ENCODE results near the gene ADCY5. TPM values are rescaled to one million over a fixed set of nuclear protein-coding genes. Genes with fewer than 3 reads are reported as not detected.

The ADCY5 gene
- total and polyA plus RNA-seq, 4 donors, result 0.74 to 6.6 (median 2.9) TPM

- Histone ChIP-seq H3K9me3 (ENCODE audit: control insufficient read depth in 4 of 4, low read length in 3 of 4) (no peaks in the 10 kb centered on the region), H3K4me3 (ENCODE audit: low read depth in 1 of 3, low read length in 3 of 3) (peak overlapping the region in 1 of 3 donors; percentile 63), H3K4me1 (ENCODE audit: control insufficient read depth in 4 of 4, insufficient read depth in 4 of 4, low read length in 3 of 4) (peaks cover 4 to 19% (median 5%) of the 10 kb centered on the region in 4 donors), H3K9ac (ENCODE audit: low read depth in 1 of 2, low read length in 2 of 2) (no peak overlapping the region), H3K27me3 (ENCODE audit: control insufficient read depth in 4 of 4, insufficient read depth in 4 of 4, low read length in 3 of 4) (peaks cover 0 to 2% (median under 1%) of the 10 kb centered on the region in 4 donors), H3K36me3 (ENCODE audit: control insufficient read depth in 4 of 4, insufficient read depth in 3 of 4, low read depth in 1 of 4, low read length in 3 of 4) (no peaks in the 10 kb centered on the region), H3K27ac (ENCODE audit: low read depth in 1 of 2, low read length in 2 of 2) (peak overlapping the region; percentile 14 to 35)
- DNase-seq (ENCODE audit: low spot score), result peak; percentile 48
- WGBS, result 19% methylated on average over 110 of the region's 110 CpGs
- TF ChIP-seq CTCF (IDR thresholded peaks at IDR 0.05; ENCODE audit: low read depth, low read length, missing input control), result peak; percentile 21
- no peak for TF ChIP-seq HNF4G (IDR thresholded peaks at IDR 0.05)
- no peak for TF ChIP-seq RAD21 (IDR thresholded peaks at IDR 0.05)
Measured at GRCh38 chr3:123447749-123448517, 957 bp downstream of the ADCY5 start.

GRCh38 chr3:123447416-123447748 is 1.5 kb downstream of the ADCY5 start:
- WGBS, result 91% methylated on average over 27 of the region's 27 CpGs
- H3K9ac ChIP-seq (ENCODE audit: low read depth in 1 of 2, low read length in 2 of 2), result no peak overlapping the region
- no peak for TF ChIP-seq MAX (IDR thresholded peaks at IDR 0.05)
- no peak for TF ChIP-seq REST (IDR thresholded peaks at IDR 0.05)
- TF ChIP-seq HNF4G (IDR thresholded peaks at IDR 0.05), result no peak
- TF ChIP-seq RXRA (IDR thresholded peaks at IDR 0.05), result no peak
- TF ChIP-seq TAF1 (conservative IDR thresholded peaks at IDR 0.05), result no peak
- TF ChIP-seq ATF3 (IDR thresholded peaks at IDR 0.05), result no peak
- TF ChIP-seq CTCF (IDR thresholded peaks at IDR 0.05; ENCODE audit: low read depth, low read length, missing input control), result no peak
- no peak for TF ChIP-seq FOXA1 (IDR thresholded peaks at IDR 0.05)
- TF ChIP-seq RAD21 (IDR thresholded peaks at IDR 0.05), result no peak
- no peak for TF ChIP-seq ZBTB33 (IDR thresholded peaks at IDR 0.05)
- TF ChIP-seq FOXA2 (IDR thresholded peaks at IDR 0.05), result no peak
- no peak for TF ChIP-seq GABPA (IDR thresholded peaks at IDR 0.05 in 1 of 2, conservative IDR thresholded peaks at IDR 0.05 in 1 of 2)
- TF ChIP-seq EGR1 (IDR thresholded peaks at IDR 0.05; ENCODE audit: low read depth in 2 of 2), result no peak
- TF ChIP-seq NR2F2 (IDR thresholded peaks at IDR 0.05), result no peak
- no peak for TF ChIP-seq YY1 (IDR thresholded peaks at IDR 0.05)
- no peak for TF ChIP-seq JUND (IDR thresholded peaks at IDR 0.05)
- TF ChIP-seq SP1 (IDR thresholded peaks at IDR 0.05), result no peak
- H3K36me3 ChIP-seq (ENCODE audit: control insufficient read depth in 4 of 4, insufficient read depth in 3 of 4, low read depth in 1 of 4, low read length in 3 of 4), result no peaks in the 10 kb centered on the region
- H3K4me1 ChIP-seq (ENCODE audit: control insufficient read depth in 4 of 4, insufficient read depth in 4 of 4, low read length in 3 of 4), result peaks cover 4 to 19% (median 5%) of the 10 kb centered on the region in 4 donors
- H3K4me3 ChIP-seq (ENCODE audit: low read depth in 1 of 3, low read length in 3 of 3), result peak overlapping the region in 1 of 3 donors; percentile 63
- H3K27ac ChIP-seq (ENCODE audit: low read depth in 1 of 2, low read length in 2 of 2), result peak overlapping the region in 1 of 2 donors; percentile 3
- H3K27me3 ChIP-seq (ENCODE audit: control insufficient read depth in 4 of 4, insufficient read depth in 4 of 4, low read length in 3 of 4), result peaks cover 0 to 2% (median under 1%) of the 10 kb centered on the region in 4 donors
- H3K9me3 ChIP-seq (ENCODE audit: control insufficient read depth in 4 of 4, low read length in 3 of 4), result no peaks in the 10 kb centered on the region
- DNase-seq (ENCODE audit: low spot score), result no peak

Data from liver (tissue), 9 donors.